Spleen (tissue), 11 donors: ENCODE results near the gene OPCML. TPM values are rescaled to one million over a fixed set of nuclear protein-coding genes. Genes with fewer than 3 reads are reported as not detected.

Experiments used
- DNase-seq: peaks from one replicate; pipeline ENCODE4 v3.0.0-alpha.2; 2020
- H3K27ac ChIP-seq, 8 donors: fragments of 200-600 bp; sonication (generic) in 7 of 8; 1 replicate in 4 of 8; 2 replicates in 4 of 8; pipeline versions ENCODE4 v1.5.0 to v1.8.0; 2016 to 2021; ENCODE audit warnings: inconsistent platforms in 4 of 8, mild to moderate bottlenecking in 4 of 8, moderate library complexity in 1 of 8
- H3K27me3 ChIP-seq, 7 donors: fragments of 200-600 bp; sonication (generic) in 6 of 7; replicated peaks in 1 of 7; 1 replicate in 4 of 7; 2 replicates in 3 of 7; pipeline versions ENCODE4 v1.5.0 to v1.8.0; 2016 to 2021; ENCODE audit warnings: inconsistent platforms in 3 of 7, mild to moderate bottlenecking in 1 of 7
- H3K36me3 ChIP-seq, 6 donors: fragments of 200-600 bp; sonication (generic) in 5 of 6; 1 replicate in 4 of 6; 2 replicates in 2 of 6; pipeline versions ENCODE4 v1.5.0 to v1.8.0; 2016 to 2021; ENCODE audit warnings: inconsistent platforms in 2 of 6
- H3K4me1 ChIP-seq, 6 donors: fragments of 200-600 bp; sonication (generic) in 5 of 6; 1 replicate in 3 of 6; 2 replicates in 3 of 6; pipeline versions ENCODE4 v1.5.0 to v1.8.0; 2016 to 2021; ENCODE audit warnings: inconsistent platforms in 3 of 6
- H3K4me3 ChIP-seq, 8 donors: fragments of 200-600 bp; sonication (generic) in 7 of 8; 1 replicate in 4 of 8; 2 replicates in 4 of 8; pipeline versions ENCODE4 v1.5.0 to v1.8.0; 2016 to 2021; ENCODE audit warnings: inconsistent platforms in 4 of 8, mild to moderate bottlenecking in 4 of 8, moderate library complexity in 2 of 8
- H3K9me3 ChIP-seq, 8 donors: fragments of 200-600 bp; sonication (generic) in 7 of 8; 1 replicate in 4 of 8; 2 replicates in 4 of 8; pipeline versions ENCODE4 v1.5.0 to v1.8.0; 2016 to 2021; ENCODE audit warnings: inconsistent platforms in 4 of 8
- CTCF ChIP-seq, 11 experiments: fragments of 200-600 bp in 7 of 11; fragments of 450-650 bp in 4 of 11; sonication (generic) in 4 of 11; IDR thresholded peaks in 8 of 11; conservative IDR thresholded peaks in 3 of 11; 1 replicate in 7 of 11; 2 replicates in 4 of 11; pipeline versions ENCODE4 v1.4.0 to v1.8.0; 2016 to 2021; ENCODE audit warnings: antibody characterized with exemption in 11 of 11, inconsistent platforms in 4 of 11, mild to moderate bottlenecking in 1 of 11
- POLR2A ChIP-seq, 3 donors: fragments of 450-650 bp; IDR thresholded peaks; one replicate each; pipeline ENCODE4 v1.5.1; 2017; ENCODE audit warnings: antibody characterized with exemption in 3 of 3, mild to moderate bottlenecking in 1 of 3
- POLR2AphosphoS5 ChIP-seq, 3 donors: sonication (generic); formaldehyde crosslinking; IDR thresholded peaks; one replicate each; pipeline ENCODE4 v1.5.1; 2017; ENCODE audit warnings: antibody characterized with exemption in 3 of 3
- WGBS, 5 donors: extraction: QIAGEN DNeasy Blood & Tissue Kit in 3 of 5; methylation state at CpG; one replicate each; pipeline versions ENCODE4 v1.1.5 to v1.1.7; 2013 to 2018; 5-methylcytosine and 5-hydroxymethylcytosine counted together
- intact Hi-C: fragments of 100-400 bp; cut with DNase I; formaldehyde crosslinking; loops from one replicate; pipeline ENCODE4 v1.15.0; 2023; ENCODE audit warnings: low total_unique reads
- polyA plus RNA-seq, 3 donors: library from polyadenylated mRNA; stranded (reverse); fragments of 200-250 nt; gene quantifications; one replicate each; pipeline ENCODE4 v1.2.1, GENCODE V29; 2013
- total RNA-seq, 7 donors: library from RNA; depleted of rRNA in 3 of 7; stranded (reverse); fragments of >200 nt in 3 of 7; fragmentation: NEBNext Ultra II Directional in 4 of 7; extraction: Animal tissue kit (Norgen Biotek cat#: 25700) in 4 of 7; gene quantifications; one replicate each; pipeline versions ENCODE4 v1.1.0 to v1.2.1, GENCODE V29; 2016 to 2021
- donor health status: healthy with polysubstance abuse.
- donor health status: DM: no; HTN: no; CAD: no; lungs with moderate emphysema.
- donor health status: DM: no; HTN: no; CAD: no.
- donor health status: Bipolar disorder and iron deficiency.
- donor health status: healthy.
- donor health status: DM: no; HTN: no; CAD: no.
- donor health status: DM: yes; HTN: yes; CAD: no.

The OPCML gene
- total and polyA plus RNA-seq, 10 donors = 0.09 to 10.7 (median 3.1) TPM

DNA sequence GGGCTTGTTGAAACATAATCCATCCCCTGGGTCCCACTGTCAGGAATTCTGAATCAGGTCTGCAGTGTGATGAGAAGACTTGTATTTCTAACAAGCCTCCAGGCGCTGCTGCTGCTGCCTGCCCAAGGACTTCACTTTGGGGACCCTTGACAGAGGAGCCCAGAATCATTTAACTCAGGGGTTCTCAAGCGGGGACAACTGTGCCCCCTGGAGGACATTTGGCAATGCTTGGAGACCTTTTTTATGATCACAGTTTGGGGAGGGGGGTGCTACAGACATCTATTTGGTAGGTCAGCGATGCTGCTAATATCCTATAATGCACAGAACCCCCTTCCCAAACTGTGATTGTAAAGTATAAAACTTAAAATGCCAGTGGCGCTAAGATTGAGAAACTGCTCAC, 312.8 kb downstream of the OPCML start:
- Histone ChIP-seq H3K27ac (no peak overlapping the region), H3K4me3 (no peak overlapping the region), H3K36me3 (no peaks in the 10 kb centered on the region), H3K9me3 (no peaks in the 10 kb centered on the region), H3K27me3 (peaks cover 0 to 9% (median 0%) of the 10 kb centered on the region in 7 donors), H3K4me1 (no peaks in the 10 kb centered on the region)
- WGBS, 5 donors = 65 to 82% (median 77%) methylated on average over 4 of the region's 4 CpGs
- TF ChIP-seq POLR2A (IDR thresholded peaks at IDR 0.05) = no peak
- no peak for TF ChIP-seq CTCF (IDR thresholded peaks at IDR 0.05 in 8 of 11, conservative IDR thresholded peaks at IDR 0.05 in 3 of 11)
- TF ChIP-seq POLR2AphosphoS5 (IDR thresholded peaks at IDR 0.05) = no peak
- intact Hi-C loops = no loop called here
- DNase-seq = no peak

- no peak overlapping the region for H3K4me3 ChIP-seq
- no peaks in the 10 kb centered on the region for H3K4me1 ChIP-seq
- H3K9me3 ChIP-seq = no peaks in the 10 kb centered on the region
- no peak for DNase-seq
- intact Hi-C loops = no loop called here
- no peaks in the 10 kb centered on the region for H3K36me3 ChIP-seq
- no peak for TF ChIP-seq POLR2AphosphoS5 (IDR thresholded peaks at IDR 0.05)
- TF ChIP-seq POLR2A (IDR thresholded peaks at IDR 0.05) = no peak
- no peak for TF ChIP-seq CTCF (IDR thresholded peaks at IDR 0.05 in 8 of 11, conservative IDR thresholded peaks at IDR 0.05 in 3 of 11)
- no peak overlapping the region for H3K27ac ChIP-seq
- H3K27me3 ChIP-seq = peaks cover 0 to 9% (median 0%) of the 10 kb centered on the region in 7 donors
Measured at GRCh38 chr11:133216813-133217212, 315.5 kb downstream of the OPCML start.

DNA sequence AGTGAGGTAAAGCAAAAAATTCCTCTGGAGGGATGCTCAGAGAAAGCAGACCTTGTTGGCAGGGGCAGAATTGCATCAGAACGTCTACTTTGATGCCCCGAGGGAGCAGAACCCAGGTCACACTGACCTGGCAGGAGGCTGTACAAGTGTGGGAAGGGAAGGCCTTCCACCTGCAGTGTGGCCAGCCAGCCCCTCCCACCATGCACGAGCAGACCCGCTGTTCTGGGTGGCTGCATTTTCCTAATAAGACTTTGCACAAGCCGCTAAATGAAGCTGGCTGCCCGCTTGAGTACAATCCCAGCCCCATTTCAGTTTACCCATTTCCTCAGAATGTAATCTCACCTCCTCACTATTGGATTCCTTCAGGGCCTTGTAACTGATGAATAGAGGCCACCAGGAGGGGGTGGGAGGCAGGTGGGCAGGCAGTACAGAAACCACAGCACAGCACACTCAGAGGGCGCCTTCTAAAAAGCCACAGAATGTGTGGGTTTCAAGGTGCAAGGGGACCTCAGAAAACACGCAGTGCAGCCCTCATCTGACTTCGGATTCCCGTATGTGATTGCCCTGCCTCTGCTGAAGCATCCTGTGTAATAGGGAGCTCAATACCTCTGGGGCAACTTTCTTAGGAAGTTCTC, 316.6 kb downstream of the OPCML start:
- WGBS, 5 donors = 64 to 71% (median 69%) methylated on average over 10 of the region's 10 CpGs
- no peak for TF ChIP-seq CTCF (IDR thresholded peaks at IDR 0.05 in 8 of 11, conservative IDR thresholded peaks at IDR 0.05 in 3 of 11)
- TF ChIP-seq POLR2AphosphoS5 (IDR thresholded peaks at IDR 0.05) = no peak
- no peak for TF ChIP-seq POLR2A (IDR thresholded peaks at IDR 0.05)
- peaks cover 0 to 9% (median 0%) of the 10 kb centered on the region in 7 donors for H3K27me3 ChIP-seq
- H3K4me3 ChIP-seq = no peak overlapping the region
- no peaks in the 10 kb centered on the region for H3K36me3 ChIP-seq
- no peaks in the 10 kb centered on the region for H3K4me1 ChIP-seq
- H3K27ac ChIP-seq = no peak overlapping the region
- intact Hi-C loops = no loop called here
- no peak for DNase-seq
- no peaks in the 10 kb centered on the region for H3K9me3 ChIP-seq

DNA sequence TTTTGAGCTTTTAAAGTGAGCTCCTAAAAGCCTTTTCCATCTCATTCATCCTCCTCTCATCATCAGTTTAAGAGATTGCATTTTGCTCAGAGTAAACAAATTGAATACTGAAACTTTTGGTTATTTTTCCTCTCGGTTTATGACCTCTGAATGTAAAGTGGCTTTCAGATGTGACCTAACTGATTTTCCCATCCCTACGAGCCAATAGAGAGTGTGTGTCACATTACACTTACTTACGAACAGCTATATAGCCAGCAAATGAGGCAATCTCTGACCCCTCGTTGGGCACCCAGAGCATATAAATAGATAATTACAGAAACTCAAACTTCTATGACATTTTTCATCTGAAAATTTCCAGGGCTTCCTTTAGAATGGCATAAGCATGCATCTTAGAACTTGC, 317.7 kb downstream of the OPCML start:
- Histone ChIP-seq H3K4me1 (no peaks in the 10 kb centered on the region), H3K36me3 (no peaks in the 10 kb centered on the region), H3K9me3 (no peaks in the 10 kb centered on the region), H3K4me3 (no peak overlapping the region), H3K27me3 (peaks cover 0 to 9% (median 0%) of the 10 kb centered on the region in 7 donors), H3K27ac (no peak overlapping the region)
- no peak for TF ChIP-seq POLR2AphosphoS5 (IDR thresholded peaks at IDR 0.05)
- TF ChIP-seq POLR2A (IDR thresholded peaks at IDR 0.05) = no peak
- TF ChIP-seq CTCF (IDR thresholded peaks at IDR 0.05 in 8 of 11, conservative IDR thresholded peaks at IDR 0.05 in 3 of 11) = no peak
- intact Hi-C loops = no loop called here
- WGBS, 5 donors = 60 to 75% (median 68%) methylated on average over 4 of the region's 4 CpGs
- no peak for DNase-seq
